ENCODE measurements around the gene FAIM2. TPM values are rescaled to one million over a fixed set of nuclear protein-coding genes. Genes with fewer than 3 reads are reported as not detected.

The FAIM2 gene
- polyA plus RNA-seq, 2 of the 4 experiments (the other 2 are of a cell fraction), result 0.23 TPM; not detected in 1

GRCh38 chr12:49838973-49839633, 64.6 kb downstream of the FAIM2 start:
- H3K4me3 ChIP-seq, result no peak overlapping the region
- no peak overlapping the region for H3K27ac ChIP-seq
- peak; percentile 20 to 54; a peak in 3 of 6 replicates for ATAC-seq

GRCh38 chr12:49832836-49833421, 70.8 kb downstream of the FAIM2 start:
- ChIA-PET CTCF (interaction anchor here (1.5 to 1.9 kb wide), 2 partner anchors 14 to 39 kb away, joined by 4 to 5 read pairs; no protein-coding TSS in a partner anchor), POLR2A (interaction anchor here (2.0 kb wide), 1 partner anchor 92 kb away, joined by 7 read pairs; the partner anchor contains the start of gene TMBIM6)
- Histone ChIP-seq H3K4me1 (peaks cover 15% of the 10 kb centered on the region; the same call in 2 of the 3 replicates), H3K9me3 (no peaks in the 10 kb centered on the region), H3K27ac (peak overlapping the region; percentile 42 to 47; a peak in 4 of 6 replicates), H3K4me3 (no peak overlapping the region), H3K4me2 (peak overlapping the region; percentile 7; the same call in 1 of the 3 replicates)
- WGBS (ENCODE audit: missing lambda C conversion rate), result 63% methylated on average over 5 of the region's 5 CpGs
- ATAC-seq (no peak), DNase-seq (ENCODE audit: low read depth in 1 of 2, low spot score in 1 of 2) (no peak), FAIRE-seq (no peak)
- peak in 1 of 2 experiments; percentile 31; a peak in 1 of 4 replicates for TF ChIP-seq CEBPB (IDR thresholded peaks at IDR 0.05)
- no peak for TF ChIP-seq MAZ (IDR thresholded peaks at IDR 0.05; ENCODE audit: borderline replicate concordance, low read depth, low read length)
- no peak for TF ChIP-seq BHLHE40 (IDR thresholded peaks at IDR 0.05; ENCODE audit: low read depth, low read length)
- TF ChIP-seq HES2 (IDR thresholded peaks at IDR 0.05), result no peak
- TF ChIP-seq POLR2AphosphoS2 (conservative IDR thresholded peaks at IDR 0.05; ENCODE audit: low read length), result no peak

More at GRCh38 chr12:49838973-49839633, 64.6 kb downstream of the FAIM2 start:
- ChIA-PET CTCF (interaction anchor here (0.6 to 5.1 kb wide), 46 partner anchors 8 to 232 kb away, joined by 3 to 69 read pairs (median 5); partner anchors contain the start of genes NCKAP5L and TMBIM6), POLR2A (interaction anchor here (1.0 to 1.5 kb wide), 3 partner anchors 10 to 98 kb away, joined by 4 to 9 read pairs (median 4); partner anchors contain the start of genes NCKAP5L and TMBIM6)
- H3K9me3 ChIP-seq, result no peaks in the 10 kb centered on the region
- 52% methylated on average over 3 of the region's 3 CpGs for WGBS (ENCODE audit: missing lambda C conversion rate)
- H3K4me2 ChIP-seq, result no peak overlapping the region
- DNase-seq (ENCODE audit: low read depth in 1 of 2, low spot score in 1 of 2) (peak; percentile 50 to 58), FAIRE-seq (no peak)
- no peak for TF ChIP-seq HES2 (IDR thresholded peaks at IDR 0.05)
- no peak for TF ChIP-seq EHF (CRISPR knock-in tag; IDR thresholded peaks at IDR 0.05)
- TF ChIP-seq MYC (IDR thresholded peaks at IDR 0.05; ENCODE audit: borderline replicate concordance, low read length), result no peak
- peak; percentile 63 for TF ChIP-seq SMC3 (IDR thresholded peaks at IDR 0.05)
- no peak for TF ChIP-seq TFCP2L1 (CRISPR knock-in tag; IDR thresholded peaks at IDR 0.05)
- TF ChIP-seq JUNB (IDR thresholded peaks at IDR 0.05), result no peak
- TF ChIP-seq CTCF (IDR thresholded peaks at IDR 0.05), result peak; percentile 78
- TF ChIP-seq POLR2A (IDR thresholded peaks at IDR 0.05; ENCODE audit: low read length), result no peak
- TF ChIP-seq RAD21 (conservative IDR thresholded peaks at IDR 0.05 in 1 of 2, IDR thresholded peaks at IDR 0.05 in 1 of 2), result peak; percentile 79 to 83
- TF ChIP-seq NR3C1 (IDR thresholded peaks at IDR 0.05), result no peak
- TF ChIP-seq CEBPB (IDR thresholded peaks at IDR 0.05), result 0 out of 4 replicates have a peak, but pooled peaks of 1 of the 2 experiments have one; percentile 12
- no peak for TF ChIP-seq HOXB5 (CRISPR knock-in tag; IDR thresholded peaks at IDR 0.05)
- no peak for TF ChIP-seq CHD2 (IDR thresholded peaks at IDR 0.05; ENCODE audit: low read length, partially characterized antibody)
- peaks cover 15% of the 10 kb centered on the region for H3K4me1 ChIP-seq

GRCh38 chr12:49831717-49832116, 72.0 kb downstream of the FAIM2 start:
- H3K9me3 ChIP-seq, result no peaks in the 10 kb centered on the region
- no peak for TF ChIP-seq EP300 (IDR thresholded peaks at IDR 0.05)
- no peak for TF ChIP-seq HES2 (IDR thresholded peaks at IDR 0.05)
- TF ChIP-seq RFX5 (IDR thresholded peaks at IDR 0.05), result no peak
- TF ChIP-seq CHD4 (IDR thresholded peaks at IDR 0.05; ENCODE audit: borderline replicate concordance), result no peak
- TF ChIP-seq CTCF (IDR thresholded peaks at IDR 0.05), result no peak
- TF ChIP-seq TP53 (CRISPR knock-in tag; IDR thresholded peaks at IDR 0.05), result no peak
- TF ChIP-seq NPAS2 (CRISPR knock-in tag; IDR thresholded peaks at IDR 0.05; ENCODE audit: borderline replicate concordance), result no peak
- no peak for TF ChIP-seq POLR2AphosphoS2 (conservative IDR thresholded peaks at IDR 0.05; ENCODE audit: low read length)
- ATAC-seq (no peak), FAIRE-seq (no peak), DNase-seq (ENCODE audit: low read depth in 1 of 2, low spot score in 1 of 2) (no peak)
- H3K4me1 ChIP-seq, result peaks cover 21% of the 10 kb centered on the region
- ChIA-PET CTCF (interaction anchor here (0.6 to 7.6 kb wide), 5 partner anchors 8 to 557 kb away, joined by 3 to 54 read pairs (median 5); no protein-coding TSS in a partner anchor), POLR2A (interaction anchor here (2.0 kb wide), 1 partner anchor 90 kb away, joined by 7 read pairs; the partner anchor contains the start of gene TMBIM6)
- 77% methylated on average over 2 of the region's 2 CpGs for WGBS (ENCODE audit: missing lambda C conversion rate)
- no peak overlapping the region for H3K27ac ChIP-seq
- H3K4me3 ChIP-seq, result no peak overlapping the region
- no peak overlapping the region for H3K4me2 ChIP-seq

Data from A549 (cell line).